HTR-8/SVneo (cell line): ENCODE results near the gene PDLIM3.
A peak's percentile ranks its signal among the peaks of the same experiment; 100 is the strongest.

Experiments used
- DNase-seq: peaks from one replicate; pipeline ENCODE4 v3.0.0; 2011; ENCODE audit warnings: low spot score, mixed read lengths; ENCODE audit not compliant: insufficient read length
- FAIRE-seq: peaks from 2 replicates; lab custom pipeline; 2011; peaks lifted over from hg19 to GRCh38; lab: Jason Lieb, UNC

The PDLIM3 gene, protein sequence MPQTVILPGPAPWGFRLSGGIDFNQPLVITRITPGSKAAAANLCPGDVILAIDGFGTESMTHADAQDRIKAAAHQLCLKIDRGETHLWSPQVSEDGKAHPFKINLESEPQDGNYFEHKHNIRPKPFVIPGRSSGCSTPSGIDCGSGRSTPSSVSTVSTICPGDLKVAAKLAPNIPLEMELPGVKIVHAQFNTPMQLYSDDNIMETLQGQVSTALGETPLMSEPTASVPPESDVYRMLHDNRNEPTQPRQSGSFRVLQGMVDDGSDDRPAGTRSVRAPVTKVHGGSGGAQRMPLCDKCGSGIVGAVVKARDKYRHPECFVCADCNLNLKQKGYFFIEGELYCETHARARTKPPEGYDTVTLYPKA

DNA sequence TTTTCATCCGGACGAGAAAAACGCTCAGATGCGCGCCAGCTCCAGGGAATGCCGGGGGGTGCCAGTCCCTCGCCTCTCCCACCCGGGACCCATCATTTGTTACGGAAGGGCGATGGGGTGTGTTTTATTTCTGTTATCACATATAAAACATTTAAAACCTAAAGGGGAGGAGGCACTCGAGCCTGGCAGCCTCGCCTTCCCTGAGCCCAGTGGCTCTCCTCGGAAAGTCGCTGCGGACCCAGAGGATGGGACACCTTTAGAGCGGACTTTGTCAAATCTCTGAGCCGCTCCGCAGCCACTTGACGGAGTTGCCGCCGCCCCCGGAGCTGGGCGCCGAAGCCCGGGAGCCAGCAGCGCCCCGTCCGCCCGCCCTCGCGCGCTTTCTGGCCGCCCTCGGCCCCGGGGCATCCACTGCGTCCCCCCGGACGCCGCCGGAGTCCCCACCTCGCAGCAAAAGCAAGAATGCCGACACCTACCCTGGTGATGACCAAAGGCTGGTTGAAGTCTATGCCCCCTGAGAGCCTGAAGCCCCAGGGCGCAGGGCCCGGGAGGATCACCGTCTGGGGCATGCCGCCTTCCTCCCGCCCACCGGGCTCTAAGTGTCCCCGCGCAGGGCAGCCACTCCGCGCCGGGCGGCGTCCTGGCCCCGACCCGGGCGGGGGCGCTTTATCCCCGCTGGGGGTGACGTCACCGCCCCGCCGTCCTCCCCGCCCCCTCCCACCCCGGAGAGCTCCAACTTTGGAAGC, at the start of gene PDLIM3:
TSS of gene PDLIM3 (minus strand) at position 642 of the 746 bp plus-strand sequence. CDS start at position 569, 73 bp downstream.
- peak; percentile 64 for DNase-seq

GRCh38 chr4:185583813-185584212, 48.5 kb upstream of the PDLIM3 start:
- FAIRE-seq: no peak
- DNase-seq: no peak

More for the DNA sequence above, at the start of gene PDLIM3:
- peak; percentile 58 for FAIRE-seq

DNA sequence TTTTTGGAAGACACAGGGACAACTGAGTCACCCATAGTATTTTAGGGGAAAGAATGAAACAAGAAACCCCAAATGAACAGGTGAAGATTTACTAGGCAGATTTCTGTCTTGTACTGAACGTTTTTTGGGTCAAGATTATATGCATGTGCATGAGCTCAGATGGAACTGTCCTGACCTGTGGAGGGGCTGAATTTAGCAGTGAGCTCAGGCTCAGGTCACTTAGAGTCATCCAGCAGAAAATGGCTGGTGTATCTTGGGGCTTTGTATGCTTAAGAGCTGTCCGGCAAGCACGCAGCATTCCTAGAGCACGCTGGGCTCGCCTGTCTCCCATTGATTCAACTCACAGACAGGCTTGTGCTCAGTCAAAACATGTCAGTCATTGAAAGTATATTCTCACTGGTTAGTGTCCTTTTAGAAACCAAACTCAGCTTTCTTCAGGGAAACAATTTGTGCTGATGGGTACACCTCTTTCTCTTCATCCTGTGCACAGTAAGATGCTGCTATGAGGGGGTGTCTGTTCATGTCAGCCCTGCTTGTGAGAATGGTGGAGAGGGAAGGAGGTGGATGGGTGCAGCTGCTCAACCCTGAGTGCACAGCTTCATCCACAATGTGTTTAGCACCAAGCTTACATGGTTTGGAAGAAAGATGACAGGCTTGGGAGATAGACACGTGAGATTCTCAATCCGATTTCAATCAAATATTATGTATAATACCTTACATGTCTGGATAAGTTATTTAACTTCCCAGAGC, 47.5 kb upstream of the PDLIM3 start:
- FAIRE-seq (peak; percentile 63), DNase-seq (no peak)

- FAIRE-seq: peak; percentile 46
- DNase-seq: no peak
Measured at GRCh38 chr4:185580699-185581098, 45.4 kb upstream of the PDLIM3 start.

DNA sequence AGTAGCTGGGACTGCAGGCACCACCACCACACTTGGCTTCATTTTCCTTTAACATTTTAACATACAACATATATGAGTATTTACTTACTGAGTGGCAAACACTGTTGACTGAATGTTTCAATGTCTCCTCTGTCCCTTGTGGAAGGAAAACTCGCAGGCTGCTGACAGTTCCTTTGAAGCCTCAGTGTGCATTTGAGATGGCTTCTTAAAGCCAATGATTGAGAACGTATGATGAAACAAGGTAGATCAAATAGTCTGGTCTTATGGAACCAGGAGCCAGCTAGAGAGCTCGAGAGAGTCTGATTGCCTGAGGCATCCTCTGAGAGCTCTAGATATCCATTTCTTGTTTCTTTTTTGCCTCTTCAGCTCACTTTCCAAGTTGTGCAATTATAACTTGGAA, 43.0 kb upstream of the PDLIM3 start:
- DNase-seq (no peak), FAIRE-seq (no peak)

GRCh38 chr4:185576962-185577950, 41.9 kb upstream of the PDLIM3 start:
- no peak for FAIRE-seq

GRCh38 chr4:185576314-185576961, 41.1 kb upstream of the PDLIM3 start:
- DNase-seq: no peak
- FAIRE-seq: no peak

More at GRCh38 chr4:185576962-185577950, 41.9 kb upstream of the PDLIM3 start:
- no peak for DNase-seq

DNA sequence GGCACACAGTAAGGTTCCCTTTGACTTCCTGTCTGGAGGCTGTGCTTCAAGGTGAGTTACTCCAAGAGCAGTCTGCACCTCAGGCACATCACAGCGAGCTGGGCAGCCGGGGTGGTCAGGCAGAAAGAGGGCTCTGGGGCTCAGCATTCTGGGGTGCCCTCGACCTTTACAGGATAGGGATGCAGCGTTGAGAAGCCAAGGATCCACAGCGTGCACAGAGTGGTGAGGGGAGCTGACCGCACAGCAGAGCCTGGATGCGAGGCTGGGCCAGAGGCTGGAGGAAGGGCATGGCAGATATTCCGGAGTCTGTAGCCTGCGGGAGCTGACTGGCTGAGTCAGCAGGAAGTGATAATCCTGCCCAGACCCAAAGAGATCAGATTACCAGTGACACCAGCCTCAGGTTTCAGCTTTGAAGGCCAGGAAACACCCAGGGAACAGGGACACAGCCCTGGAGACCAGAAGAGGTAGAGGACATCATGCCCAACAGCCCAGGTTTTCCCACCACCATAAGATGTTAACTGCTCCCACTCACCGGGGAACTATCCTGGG, 38.4 kb upstream of the PDLIM3 start:
- peak; percentile 98 for FAIRE-seq

DNA sequence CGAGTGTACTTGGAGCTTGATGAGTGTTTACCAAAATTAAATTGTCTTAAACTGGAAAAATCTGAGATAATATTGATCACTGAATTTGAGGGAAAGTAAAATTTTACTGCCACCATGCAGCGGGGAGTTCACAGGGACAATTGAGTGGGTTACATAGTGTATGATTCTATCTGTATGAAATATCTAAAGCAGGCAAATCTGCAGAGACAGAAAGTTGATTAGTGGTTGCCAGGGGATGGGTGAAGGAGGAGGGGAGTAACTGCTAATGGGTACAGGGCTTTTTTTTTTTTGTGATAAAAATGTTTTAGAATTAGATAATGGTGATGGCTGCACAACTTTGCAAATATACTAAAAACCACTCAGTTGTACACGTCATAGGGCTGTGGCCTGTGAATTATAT, 35.4 kb upstream of the PDLIM3 start:
- FAIRE-seq (no peak), DNase-seq (no peak)

More for the DNA sequence above, 38.4 kb upstream of the PDLIM3 start:
- DNase-seq: peak; percentile 90

DNA sequence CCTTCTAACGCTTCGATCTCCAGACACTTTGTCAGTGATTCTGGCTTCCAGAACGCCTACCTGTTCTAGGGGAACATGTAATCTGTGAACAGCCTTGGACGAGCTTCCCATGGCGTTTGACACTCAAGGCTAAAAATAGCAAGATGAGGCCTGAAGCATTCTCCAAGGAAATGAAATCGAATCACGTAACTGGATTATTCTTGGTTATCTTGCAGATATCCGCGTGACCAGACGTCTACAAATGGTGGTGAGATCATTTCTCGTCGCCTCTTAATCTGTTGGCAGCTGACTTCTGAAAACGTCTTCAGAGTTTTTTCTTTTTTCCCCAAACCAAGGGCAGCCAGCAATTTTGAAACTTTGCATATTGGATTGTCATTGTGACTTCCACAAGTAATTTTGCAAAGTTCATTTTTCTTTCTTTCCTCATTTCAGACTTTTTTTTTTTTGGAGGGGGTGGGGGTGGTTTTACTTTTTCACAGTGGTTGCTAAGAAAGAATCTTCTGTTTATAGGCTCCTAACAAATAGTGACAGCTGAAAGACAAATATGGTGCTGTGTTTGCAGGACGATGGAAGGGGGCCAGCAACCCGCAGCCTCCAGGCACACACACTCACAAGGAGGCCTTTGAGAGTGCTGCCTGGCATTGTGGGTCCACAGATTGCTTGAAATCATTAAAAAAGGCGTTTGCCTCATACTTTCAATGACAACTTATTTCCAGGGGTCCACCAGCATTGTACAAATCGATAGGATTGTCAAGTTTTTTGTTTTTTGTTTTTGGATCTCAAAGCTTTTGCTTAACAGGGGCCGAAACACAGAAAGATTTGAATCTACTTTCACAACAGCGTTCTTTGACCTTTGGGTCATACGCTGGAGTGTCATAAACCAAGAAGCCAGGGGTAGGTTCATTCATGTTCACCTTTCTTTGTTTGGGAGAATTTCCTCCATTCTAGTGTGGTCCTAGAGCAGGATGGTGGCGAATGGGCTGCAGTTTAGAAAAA, 32.4 kb upstream of the PDLIM3 start:
- FAIRE-seq: no peak
- no peak for DNase-seq

DNA sequence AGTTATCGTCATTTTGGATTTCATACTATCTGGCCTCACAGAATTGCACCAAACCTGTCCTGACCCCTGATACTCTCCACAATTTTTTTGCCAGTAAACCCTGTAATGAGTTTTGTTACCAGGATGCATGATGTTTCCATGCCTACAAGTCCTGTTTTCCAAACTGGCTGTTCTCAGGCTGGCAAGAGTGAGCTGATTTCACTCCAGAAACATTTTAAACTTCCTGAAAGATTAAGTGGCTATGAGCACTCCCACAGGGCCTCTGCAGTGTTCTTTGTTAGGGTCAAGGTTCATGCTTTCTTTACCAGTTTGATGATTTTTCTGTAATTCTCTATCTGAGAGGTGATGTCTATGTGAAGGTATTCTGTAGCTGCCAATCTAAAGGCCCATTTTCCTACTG, 31.7 kb upstream of the PDLIM3 start:
- DNase-seq (peak; percentile 13), FAIRE-seq (no peak)

GRCh38 chr4:185566425-185566824, 31.1 kb upstream of the PDLIM3 start:
- DNase-seq (no peak), FAIRE-seq (no peak)

DNA sequence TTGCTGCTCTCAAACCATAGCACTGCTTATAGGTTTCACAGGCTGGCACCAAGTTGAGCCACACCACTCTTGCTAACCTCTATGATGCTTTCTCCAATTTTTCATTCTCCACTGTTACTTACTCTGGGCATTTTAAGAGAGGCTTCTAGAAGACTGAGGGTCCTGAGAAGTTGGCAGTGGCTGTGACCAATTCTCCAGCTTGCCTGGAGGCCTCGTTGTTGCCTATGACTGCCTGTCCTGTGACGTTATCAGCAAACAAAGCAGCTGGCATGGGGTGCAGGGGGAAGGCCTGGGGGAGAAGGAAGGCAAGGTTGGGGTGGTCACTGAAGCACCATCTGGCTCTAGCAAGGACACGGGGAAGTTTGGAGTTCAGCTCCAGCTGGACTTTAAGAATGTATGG, 30.4 kb upstream of the PDLIM3 start:
- FAIRE-seq (no peak), DNase-seq (no peak)

DNA sequence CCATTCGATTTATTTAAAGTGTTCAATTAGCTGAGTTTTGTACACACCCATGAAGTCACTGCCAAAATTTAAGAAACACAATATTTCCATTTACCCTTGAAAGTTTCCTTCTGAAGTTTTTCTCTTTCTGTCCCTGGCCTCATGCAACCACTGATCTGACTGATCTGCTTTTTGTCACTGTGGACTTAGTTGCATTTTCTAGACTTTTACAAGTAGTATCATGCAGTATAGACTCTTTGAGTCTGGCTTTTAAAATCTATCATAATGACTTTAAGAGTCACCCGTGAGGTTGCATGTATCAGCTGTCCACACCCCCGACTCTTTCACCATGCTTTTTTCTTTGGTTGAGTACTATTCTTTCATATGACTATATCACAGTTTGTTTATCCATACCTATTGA, 29.0 kb upstream of the PDLIM3 start:
- no peak for DNase-seq
- no peak for FAIRE-seq

GRCh38 chr4:185562531-185562930, 27.2 kb upstream of the PDLIM3 start:
- DNase-seq (no peak), FAIRE-seq (no peak)

- no peak for FAIRE-seq
Measured at GRCh38 chr4:185560316-185560715, 25.0 kb upstream of the PDLIM3 start.

DNA sequence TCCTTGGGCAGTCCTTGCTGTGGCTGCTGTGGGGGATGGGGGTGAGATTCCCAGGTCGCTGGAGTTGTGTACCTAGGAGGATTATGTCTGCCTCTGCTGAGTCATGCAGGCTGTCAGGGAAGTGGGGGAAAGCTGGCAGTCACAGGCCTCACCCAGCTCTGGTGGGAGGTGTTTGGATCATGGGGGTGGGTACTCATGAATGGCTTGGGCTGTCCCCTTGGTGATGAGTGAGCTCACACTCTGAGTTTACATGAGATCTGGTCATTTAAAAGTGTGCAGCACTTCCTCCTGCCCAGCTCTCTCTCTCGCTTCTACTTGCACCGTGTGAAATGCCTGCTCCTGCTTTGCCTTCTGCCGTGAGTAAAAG, 24.6 kb upstream of the PDLIM3 start:
- FAIRE-seq: peak; percentile 89
- peak; percentile 15 for DNase-seq

More at GRCh38 chr4:185560316-185560715, 25.0 kb upstream of the PDLIM3 start:
- no peak for DNase-seq
